GM12801 (cell line): ENCODE results near the gene HSDL1.

Experiments used
- TF ChIP-seq, protein P1 (sequence below): IDR thresholded peaks from one replicate; pipeline ENCODE4 v1.5.1; 2011; ENCODE audit warnings: control low read depth; ENCODE audit not compliant: insufficient read length; ENCODE audit errors: extremely low read depth

HSDL1 gene

DNA sequence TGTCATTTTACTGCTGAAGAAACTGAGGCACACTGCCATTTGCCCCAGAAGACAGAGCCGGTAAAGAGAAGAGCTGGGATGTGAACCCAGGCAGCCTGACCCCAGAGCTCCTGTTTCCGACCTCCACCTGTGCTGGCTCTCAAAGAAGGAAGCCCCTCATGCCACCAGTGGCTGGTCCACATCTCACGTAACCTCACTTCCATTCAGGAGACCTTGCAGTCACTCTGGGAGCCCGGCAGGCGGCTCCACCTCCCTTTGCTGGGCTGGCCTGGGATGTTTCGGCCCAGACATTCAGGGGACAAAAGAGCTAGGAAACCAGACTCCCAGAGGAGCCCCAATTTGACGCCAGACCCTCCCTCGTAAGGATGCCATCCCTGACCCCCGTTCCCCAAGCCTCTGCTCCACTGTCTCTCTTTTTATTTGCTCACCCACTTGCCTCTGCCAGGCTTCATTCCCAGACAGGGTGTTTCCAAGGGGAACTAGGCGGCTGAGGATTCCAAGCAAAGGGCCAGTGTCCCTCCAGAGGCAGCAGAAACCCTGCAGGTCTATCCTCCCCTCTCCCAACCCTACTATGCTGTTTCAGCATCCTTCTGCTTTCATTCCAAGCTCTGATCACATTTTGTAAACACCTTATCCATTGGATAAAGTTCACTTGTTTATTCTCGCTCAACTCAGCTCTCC, 39.1 kb upstream of the HSDL1 start:
- TF ChIP-seq, protein P1, sequence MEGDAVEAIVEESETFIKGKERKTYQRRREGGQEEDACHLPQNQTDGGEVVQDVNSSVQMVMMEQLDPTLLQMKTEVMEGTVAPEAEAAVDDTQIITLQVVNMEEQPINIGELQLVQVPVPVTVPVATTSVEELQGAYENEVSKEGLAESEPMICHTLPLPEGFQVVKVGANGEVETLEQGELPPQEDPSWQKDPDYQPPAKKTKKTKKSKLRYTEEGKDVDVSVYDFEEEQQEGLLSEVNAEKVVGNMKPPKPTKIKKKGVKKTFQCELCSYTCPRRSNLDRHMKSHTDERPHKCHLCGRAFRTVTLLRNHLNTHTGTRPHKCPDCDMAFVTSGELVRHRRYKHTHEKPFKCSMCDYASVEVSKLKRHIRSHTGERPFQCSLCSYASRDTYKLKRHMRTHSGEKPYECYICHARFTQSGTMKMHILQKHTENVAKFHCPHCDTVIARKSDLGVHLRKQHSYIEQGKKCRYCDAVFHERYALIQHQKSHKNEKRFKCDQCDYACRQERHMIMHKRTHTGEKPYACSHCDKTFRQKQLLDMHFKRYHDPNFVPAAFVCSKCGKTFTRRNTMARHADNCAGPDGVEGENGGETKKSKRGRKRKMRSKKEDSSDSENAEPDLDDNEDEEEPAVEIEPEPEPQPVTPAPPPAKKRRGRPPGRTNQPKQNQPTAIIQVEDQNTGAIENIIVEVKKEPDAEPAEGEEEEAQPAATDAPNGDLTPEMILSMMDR: no peak

DNA sequence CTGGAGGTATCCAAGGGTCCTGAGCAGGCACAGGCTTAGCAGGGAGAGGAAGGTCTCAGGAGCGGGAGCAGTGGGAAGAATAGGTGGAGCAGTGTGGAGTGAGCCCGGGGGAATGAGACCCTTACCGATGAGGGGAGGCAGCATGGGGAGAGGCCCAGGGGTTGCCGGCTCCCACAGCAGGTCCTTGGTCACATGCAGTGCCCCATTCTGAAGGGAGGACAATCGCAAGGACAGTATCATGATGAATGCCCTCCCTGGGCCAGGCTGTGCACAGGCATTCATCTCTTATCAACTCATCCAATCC, 38.5 kb upstream of the HSDL1 start:
- TF ChIP-seq, protein P1: no peak

DNA sequence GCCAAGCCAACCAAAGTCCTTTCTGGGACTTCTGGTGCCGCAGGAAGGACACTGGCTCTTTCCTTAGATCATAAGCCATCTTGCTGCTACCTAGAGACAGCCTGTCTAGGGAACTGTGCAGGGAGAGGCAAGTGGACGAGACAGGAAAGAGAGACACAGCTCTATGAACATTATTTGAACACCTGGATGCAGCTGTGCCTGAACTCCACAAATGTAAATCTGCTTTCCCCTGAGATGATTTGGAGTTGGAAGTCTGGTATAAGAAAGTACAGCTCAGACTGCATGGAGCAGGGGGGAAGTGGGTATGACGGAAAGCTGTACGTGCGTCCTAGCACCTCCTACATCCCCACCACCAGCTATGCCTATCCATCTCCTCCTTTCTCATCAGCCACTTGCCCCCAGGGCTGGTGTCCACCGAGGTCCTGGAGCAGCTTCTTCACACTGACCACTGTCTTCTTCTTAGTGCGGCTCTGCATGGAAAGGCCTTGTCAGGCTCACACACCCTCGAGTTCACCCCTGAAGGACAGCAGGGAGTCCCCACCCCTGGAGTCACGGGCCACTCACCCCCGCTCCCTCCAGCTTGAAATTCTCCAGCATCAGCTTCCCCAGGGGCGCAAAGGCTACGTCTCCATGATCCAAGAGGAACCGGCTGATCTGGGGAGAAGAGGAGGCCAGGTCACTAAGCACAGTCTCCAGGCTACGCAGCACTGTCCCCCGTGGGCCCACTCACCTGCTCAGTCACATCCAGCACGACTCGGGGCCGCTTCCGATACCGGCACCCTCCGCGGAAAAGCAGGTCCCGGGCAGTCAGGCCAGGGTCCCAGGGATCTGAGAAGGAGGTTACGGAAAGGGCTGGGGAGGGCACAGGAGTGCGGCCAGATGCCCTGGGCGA, 37.9 kb upstream of the HSDL1 start:
- TF ChIP-seq, protein P1: no peak

DNA sequence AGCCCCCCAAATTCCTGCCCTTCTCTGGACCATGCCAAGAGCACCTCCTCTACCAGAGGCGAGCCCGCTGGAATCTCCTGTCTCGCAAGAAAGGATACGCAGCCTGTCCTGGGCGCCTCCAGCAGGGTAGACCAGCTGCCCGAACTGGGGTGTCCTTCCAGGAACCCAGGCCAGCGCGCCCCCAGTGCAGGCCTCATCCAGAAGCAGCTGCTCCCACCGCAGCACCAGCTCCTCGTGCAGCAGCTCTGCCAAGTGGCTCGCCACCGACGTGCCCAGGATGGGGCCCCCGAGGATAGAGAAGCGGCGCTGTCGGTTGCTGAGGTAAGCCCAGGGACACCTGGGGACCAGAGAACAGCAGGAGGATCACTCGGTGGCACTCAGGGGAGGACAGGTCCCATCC, 37.1 kb upstream of the HSDL1 start:
- TF ChIP-seq, protein P1: no peak

DNA sequence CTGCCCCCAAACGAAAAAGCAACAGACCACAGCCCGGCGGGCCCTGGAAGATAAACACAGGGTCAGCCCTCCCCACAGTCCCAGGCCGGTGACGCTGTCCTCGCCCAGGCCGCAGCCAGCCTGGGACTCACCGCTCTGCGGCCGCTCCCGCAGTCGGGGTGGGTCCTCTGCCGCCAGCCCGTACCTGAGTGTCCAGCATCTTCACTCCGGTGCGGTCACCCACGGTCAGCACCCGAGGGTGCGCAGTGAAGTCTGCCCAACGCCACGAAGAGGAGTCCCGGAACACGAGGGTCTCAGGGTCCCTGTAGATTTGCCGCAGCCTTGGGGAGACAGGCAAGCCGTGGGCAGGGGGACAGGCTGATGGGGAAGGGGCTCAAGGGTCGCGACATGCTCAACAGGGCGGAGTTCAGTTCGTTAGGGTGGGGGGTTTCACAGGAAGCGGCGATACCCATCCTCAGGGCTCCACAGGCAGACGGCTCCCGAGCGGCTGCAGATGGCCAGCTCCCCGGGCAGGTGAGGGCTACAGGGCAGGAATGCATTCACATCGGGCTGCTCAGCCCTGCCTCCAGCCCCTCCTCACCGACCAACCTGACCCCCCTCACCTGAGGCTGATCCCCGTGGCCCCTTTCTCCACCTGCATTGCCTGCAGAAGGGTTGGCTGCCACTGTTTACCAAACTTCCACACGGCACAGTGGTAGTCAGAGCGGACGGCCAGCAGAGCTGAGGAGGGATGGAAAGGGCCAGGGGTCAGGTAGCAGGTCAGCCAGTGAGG, 36.4 kb upstream of the HSDL1 start:
- TF ChIP-seq, protein P1: no peak

DNA sequence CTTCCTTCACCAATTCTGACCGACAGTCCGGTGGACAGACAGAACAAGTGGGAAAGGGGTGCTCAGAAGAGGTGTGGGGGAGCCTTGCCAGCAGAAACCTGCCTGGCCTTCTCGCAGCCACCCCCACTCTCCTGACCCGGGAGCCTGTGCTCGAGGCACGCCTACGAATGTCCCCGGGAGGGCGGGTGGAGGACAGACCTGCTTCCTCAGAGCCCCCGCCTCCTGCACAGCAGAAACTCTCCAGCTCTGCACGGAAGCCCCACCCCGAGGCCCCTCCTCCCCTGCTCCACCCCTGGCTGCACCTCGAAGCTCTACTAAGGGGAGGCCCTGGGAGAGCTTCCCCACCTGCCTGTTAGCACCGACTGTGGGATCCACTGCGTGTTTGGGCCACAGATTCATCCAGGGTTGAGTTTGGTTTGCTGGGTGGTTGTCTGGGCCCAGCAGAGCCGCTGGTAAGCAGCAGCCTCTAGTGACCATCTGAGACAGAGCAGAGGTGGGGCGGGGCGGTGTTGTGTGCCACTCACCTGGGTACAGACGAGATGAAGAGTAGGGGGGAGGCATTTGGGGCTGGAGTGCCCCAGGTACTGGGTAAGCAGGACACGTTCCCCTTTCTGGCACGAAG, 35.7 kb upstream of the HSDL1 start:
- TF ChIP-seq, protein P1: no peak
